Effector CD4-positive, alpha-beta T cell (primary cell): ENCODE results near the gene CSGALNACT2.

Experiments used
- DNase-seq: peaks from one replicate; pipeline ENCODE4 v3.0.0-alpha.2; 2020

CSGALNACT2 gene

GRCh38 chr10:43188702-43189101, 50.5 kb downstream of the CSGALNACT2 start:
- DNase-seq, result no peak

DNA sequence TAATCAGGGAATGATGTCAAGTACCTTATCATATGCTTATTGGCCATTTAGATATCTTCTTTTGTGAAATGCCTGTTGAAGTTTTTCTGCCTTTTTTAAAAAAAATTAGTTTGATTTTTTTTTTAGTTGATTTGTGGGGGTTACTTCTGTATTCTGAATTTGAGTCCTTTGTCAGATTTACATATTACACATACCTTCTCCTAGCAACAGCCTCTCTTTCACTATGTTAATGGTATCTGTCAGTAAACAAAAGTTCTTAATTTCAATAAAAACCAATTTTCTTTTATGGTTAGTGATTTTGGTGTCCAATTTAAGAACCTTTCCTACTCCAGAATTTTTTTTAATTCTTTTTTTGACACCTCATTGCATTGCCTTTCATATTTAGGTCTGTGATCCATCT, 52.0 kb downstream of the CSGALNACT2 start:
- no peak for DNase-seq

GRCh38 chr10:43190775-43191174, 52.5 kb downstream of the CSGALNACT2 start:
- DNase-seq, result no peak

GRCh38 chr10:43192884-43193283, 54.6 kb downstream of the CSGALNACT2 start:
- no peak for DNase-seq

DNA sequence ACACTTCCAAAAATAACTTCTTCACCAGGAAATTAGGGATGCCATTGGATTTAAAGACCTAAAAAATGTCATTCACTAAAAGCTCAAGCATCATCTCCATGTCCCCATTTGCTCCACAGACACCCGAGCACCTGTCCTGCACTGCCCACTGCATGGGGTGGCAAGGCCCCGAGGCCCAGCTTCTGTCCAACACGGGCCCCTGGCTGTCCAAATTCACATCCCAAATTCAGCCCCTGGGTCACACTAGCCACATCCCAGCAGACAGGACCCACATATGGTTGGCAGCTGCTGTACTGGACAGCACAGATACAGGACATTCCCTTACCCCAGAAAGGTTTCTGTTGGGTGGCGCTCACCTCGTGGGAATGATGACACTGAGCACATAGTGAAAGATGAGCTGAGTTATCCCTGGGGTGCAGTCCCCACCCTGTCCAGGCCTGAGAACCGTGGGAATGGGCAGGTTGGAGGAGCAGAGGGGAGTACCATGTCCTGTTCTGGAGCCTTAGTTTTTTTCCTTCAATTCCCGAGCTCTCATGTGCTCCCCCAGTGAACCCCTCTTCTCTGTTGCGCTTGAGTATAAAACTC, 55.3 kb downstream of the CSGALNACT2 start:
- DNase-seq, result no peak

DNA sequence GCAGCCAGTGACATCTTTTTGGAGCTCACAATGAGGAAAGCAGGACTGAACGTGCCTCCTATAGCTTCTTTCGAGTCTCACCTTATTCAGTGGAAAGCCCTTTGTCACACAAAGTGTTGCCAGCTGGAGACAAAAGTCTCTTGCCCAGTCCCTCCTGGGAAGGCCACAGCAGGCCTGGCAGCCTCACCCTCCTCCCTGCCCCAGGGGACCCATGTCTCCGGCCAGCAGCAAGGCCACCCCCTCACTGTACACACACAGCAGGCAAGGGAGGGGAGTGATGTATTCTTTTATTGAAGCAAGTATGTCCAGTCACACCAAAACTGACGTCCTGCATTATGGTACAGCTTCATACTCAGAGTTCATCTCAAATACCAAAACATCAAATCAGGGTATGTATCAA, 56.0 kb downstream of the CSGALNACT2 start:
- DNase-seq, result no peak

DNA sequence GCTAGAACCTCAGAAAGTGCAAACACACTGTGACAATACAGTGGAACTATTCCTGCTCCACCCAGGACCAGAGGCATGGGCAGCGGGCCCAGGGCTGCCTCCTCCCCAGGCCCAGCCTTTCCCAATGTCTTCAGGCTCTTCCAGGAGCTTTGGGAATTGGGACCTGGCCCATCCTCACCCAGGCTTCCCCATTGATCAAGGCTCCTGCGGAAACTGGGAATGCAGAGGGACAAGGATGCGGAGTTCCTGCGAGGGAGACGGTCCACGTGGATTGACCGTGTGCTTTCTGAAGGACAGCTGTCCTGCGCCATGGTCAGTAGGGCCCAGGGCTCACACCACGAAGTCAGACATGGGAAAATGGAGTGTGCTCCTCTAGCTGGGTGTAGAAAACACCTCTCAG, 56.6 kb downstream of the CSGALNACT2 start:
- no peak for DNase-seq

DNA sequence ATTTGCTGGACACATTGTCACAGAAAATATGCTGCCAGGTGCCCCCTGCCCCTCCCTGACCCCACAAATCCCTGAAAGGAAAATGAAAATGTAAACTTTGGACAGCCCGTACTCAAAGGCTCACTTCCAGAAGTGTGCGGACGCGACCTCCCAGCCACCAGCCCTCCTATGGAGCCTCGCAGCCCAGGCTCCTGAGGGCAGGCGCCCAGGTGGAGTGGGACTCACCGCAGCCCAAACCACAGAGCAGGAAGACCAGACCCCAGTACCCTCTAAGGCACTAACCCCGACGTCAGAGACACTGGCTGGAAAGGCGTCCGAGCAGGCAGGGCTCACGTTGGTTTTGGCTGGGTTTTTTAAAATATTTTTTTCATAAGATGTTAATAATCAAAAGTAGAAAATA, 57.3 kb downstream of the CSGALNACT2 start:
- DNase-seq, result no peak

- DNase-seq, result no peak
These were observed 58.1 kb downstream of the CSGALNACT2 start for GRCh38 chr10:43196131-43196980.

- DNase-seq, result no peak
These were observed 59.0 kb downstream of the CSGALNACT2 start for GRCh38 chr10:43196981-43197833.

DNA sequence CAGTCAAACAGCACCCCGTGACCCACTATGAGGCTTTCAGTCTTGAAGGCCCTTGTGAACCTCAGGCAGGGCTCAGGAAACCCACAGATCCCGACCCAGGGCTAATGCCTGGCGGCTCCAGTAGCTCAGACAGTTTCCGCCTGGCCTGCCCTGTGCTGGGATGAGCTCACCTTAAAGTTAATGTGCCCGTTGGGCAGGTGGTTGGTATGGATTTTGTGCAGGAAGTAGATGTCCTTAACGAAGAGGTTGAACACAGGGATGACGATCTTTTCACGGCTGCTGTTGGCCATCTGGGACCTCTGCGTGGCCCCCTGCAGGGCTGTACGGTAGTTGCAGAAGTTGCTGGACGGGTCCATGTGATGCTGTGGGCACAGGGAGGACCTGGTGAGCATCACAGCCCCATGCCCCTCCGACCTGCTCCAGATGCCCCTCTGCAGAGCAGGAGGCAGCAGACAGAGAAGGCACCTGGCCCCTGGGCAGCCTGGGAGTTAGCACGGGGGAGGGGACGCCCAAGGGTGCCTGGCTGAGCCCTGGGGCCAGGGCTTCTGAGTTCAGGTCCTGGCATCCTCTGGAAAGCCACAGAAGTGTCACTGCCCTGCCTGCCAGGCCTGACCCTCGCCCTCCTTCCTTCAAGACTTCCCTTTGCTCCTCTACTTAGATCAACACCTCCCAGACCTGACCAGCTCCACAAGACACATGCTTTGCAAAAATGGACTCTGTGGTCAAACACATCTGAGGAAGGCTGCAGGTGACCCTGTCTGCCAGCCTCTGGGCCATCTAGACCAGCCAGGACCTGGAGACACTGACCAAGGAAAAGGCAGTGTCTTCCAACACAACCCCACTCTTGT, 59.8 kb downstream of the CSGALNACT2 start:
- no peak for DNase-seq

GRCh38 chr10:43198682-43199005, 60.4 kb downstream of the CSGALNACT2 start:
- DNase-seq, result no peak

DNA sequence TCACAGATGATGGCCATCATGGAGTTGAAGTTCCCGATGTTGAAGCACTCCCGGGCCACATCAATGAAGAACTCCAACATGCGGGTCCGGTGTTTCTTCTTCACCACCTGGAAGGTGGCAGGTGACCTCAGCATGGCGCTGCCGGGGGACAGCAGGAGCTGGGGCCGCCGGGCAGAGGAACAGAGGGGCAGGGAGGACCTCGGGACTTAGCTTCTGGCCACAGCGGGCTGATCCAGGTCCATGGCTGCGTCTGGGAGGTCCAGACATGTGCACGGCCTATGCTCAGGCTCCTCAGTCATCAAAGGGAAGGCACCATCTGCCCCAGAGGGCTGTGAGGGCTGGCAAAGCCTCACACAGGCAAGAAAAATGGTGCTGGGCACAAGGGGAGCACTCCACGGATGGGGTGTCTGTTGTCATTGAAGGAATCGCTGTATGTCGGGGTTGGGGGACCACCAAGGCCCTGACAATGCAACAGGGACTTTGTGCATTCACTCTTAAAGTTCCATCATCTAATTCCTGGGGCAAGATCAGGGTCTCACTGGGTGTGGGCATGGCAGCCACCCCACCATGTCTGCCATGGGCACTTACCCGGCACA, 60.9 kb downstream of the CSGALNACT2 start:
- no peak for DNase-seq

DNA sequence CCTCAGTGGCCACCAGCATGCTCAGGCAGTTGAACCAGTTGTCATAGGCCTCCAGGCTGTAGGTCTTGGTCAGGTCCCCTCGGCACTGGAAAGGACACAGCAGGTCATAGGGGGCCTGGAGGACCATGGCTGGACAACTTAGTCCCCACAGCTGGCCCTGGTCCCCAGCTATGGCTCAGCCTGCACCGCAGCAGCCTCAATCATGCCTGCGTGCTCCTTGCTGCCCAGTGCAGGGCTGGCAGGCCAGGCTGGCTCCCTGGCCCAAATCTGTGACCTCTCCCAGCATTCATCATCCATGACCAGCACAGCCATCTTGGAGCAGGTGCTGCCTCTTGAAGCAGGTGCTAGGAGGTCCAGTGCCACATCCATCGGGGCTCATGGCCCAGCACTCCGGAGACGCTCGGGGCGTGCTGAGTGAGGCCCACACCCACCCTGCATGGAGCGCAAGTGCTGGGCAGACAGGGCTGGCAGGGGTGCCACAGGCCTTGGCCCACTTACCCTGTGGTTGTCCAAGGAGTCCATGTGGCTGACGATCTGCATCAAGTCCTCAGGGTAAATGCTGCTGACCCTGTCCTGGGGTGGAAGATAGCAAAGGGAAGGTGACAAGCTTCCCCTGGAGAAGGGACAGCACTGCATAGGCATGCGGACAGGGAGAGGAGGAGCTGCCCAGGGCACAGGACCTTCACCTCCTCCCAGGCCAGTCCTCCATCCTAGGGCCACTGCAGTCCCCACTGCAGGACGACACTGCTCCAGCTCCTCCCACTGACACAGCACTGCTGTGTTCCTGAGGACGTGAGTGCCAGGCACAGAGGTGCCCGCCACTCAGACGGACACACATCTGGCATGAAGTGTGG, 61.7 kb downstream of the CSGALNACT2 start:
- no peak for DNase-seq

DNA sequence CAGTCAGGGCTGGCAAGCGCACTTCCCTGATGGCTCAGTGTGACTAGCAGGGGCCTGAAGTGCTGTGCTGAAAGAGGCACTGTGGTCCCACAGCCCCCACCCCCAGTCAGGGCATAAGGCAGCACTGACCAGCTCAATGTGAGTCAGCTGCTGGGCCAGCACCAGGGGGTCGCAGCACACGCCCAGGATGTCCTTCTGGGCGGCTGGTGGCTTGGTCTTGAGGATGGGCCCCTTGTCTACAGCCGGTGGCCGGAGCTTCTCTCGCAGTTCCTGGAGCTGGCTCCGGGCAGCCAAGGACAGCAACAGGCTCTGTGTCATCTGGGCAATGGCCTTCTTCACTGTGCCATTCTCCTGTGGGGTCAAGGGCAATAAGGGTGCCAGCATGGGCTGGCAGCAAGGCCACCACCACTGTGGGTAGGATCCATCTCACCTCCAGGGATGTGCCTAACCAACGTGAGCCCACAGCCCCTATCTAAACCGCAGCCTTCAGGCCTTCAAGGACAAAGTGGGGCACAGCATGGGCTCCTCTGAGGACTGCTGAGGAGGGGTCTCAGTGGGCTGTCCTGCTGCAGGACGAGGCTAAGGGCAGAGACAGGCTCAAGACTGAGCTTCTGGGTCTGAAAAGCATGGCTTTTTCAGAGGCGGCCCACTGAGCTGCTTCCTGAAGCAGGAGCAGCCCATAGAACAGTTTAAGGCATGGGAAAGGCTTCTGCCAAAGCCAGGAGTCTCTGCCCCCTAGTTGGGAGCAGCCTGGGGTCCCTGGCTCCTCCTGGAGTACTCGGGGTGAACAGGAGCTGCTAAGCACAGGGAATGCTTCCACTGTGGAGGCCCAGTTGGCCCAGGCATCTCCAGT, 62.5 kb downstream of the CSGALNACT2 start:
- DNase-seq, result no peak

DNA sequence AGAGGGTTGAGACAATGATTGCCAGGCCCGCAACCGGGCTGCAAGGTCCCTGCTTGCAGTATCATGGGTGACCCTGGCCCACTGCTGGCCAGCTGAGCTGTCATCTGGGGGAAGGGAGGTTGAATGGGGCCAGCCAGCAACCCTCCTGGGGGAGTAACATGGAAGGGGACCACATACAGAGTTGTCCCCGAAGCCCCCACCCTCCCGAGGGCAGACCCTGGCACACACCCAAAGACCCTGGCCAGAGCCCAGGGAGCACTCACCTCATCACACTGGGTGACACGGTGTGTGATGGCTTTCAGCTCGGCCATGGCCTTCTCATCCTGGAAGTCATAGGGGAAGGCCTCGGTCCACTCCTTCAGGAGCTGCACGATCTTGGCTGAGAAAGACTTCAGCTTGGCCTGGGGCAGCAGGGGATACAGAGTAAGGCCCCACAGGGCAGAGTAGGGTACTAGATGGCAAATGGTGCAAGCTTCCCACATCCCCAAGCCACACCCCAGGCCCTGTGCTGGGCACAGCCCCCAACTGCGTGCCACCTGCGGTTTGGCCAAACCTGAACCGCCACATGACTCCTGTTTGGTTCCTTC, 63.4 kb downstream of the CSGALNACT2 start:
- DNase-seq, result no peak

DNA sequence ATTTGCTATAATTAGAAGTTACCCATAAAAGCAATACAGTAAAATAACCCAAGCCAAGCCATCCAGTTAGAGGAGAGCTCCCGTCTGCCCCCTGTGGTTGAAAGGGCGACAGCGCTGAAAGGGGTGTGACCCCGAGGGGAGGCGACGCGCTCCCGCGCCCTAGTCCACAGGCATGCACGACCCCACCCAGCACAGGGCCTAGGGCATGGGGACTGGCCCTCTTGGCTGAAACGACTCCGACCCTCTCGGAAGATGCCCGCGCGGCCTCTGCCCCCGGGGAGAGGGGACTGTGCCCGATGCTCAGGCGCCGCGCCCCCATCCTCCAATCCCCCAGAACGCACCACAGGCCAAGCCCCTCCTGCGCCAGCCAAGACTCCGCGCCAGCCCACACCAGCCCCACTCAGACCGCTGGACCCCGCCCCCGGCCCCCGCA, 64.0 kb downstream of the CSGALNACT2 start:
- peak; percentile 32 for DNase-seq

DNA sequence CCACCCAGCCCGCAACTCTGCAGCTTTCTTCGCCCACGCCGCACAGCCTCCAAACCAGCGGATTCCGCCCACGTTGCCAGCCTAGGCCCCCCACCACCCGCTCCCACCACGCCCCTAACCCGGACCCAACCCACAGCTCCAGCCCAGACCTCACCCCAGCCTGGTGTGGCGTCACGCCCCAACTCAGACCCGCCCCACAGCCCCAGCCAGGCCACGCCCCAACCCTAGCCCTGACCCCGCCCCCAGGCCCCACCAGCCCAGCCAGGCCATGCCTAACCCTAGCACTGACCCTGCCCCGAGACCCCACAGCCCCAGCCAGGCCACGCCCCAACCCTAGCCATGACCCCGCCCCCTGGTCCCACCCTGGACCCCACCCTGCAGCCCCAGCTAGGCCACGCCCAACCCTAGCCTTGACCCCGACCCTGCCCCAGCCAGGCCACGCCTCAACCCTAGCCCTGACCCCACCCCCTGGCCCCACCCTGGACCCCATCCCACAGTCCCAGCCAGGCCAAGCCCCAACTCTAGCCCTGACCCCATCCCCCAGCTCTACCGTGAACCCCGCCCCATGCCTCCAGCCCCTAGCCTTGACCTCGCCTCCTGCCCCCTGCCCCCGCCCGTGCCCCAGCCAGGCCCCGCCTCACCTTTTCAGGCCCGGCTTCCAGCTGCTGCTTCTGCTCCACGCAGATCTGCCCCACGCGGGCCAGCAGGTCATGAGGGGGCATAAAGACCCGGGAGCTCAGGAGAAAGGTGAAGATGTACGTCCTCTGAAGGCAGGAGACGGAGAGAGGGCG, 64.6 kb downstream of the CSGALNACT2 start:
- DNase-seq, result peak; percentile 17

GRCh38 chr10:43203448-43204041, 65.3 kb downstream of the CSGALNACT2 start:
- no peak for DNase-seq
